Measurements from ENCODE around the gene CLCN3.

DNA sequence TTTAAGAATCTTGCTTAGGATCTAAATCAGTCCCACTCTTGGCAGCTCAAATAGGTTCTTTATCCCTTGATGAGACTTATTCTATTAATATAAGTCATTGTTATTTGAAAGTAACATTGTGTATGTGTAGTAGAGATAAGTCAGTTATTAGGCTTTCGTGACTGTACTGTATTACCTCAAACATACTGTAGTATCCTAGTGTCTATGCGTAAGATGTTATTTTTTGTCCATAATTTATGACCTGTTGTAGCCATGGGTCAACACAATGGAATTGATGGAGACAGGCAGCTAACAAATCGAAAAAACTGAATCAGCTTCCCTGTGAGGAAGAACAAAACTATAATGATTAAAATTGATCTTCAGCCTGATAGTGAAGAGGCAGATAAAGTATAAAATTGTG is 41.8 kb downstream of the CLCN3 start:
- TF ChIP-seq, protein P1, sequence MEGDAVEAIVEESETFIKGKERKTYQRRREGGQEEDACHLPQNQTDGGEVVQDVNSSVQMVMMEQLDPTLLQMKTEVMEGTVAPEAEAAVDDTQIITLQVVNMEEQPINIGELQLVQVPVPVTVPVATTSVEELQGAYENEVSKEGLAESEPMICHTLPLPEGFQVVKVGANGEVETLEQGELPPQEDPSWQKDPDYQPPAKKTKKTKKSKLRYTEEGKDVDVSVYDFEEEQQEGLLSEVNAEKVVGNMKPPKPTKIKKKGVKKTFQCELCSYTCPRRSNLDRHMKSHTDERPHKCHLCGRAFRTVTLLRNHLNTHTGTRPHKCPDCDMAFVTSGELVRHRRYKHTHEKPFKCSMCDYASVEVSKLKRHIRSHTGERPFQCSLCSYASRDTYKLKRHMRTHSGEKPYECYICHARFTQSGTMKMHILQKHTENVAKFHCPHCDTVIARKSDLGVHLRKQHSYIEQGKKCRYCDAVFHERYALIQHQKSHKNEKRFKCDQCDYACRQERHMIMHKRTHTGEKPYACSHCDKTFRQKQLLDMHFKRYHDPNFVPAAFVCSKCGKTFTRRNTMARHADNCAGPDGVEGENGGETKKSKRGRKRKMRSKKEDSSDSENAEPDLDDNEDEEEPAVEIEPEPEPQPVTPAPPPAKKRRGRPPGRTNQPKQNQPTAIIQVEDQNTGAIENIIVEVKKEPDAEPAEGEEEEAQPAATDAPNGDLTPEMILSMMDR (conservative IDR thresholded peaks at IDR 0.05; ENCODE audit: low read depth, low read length): no peak
- TF ChIP-seq MAZ (IDR thresholded peaks at IDR 0.05; ENCODE audit: borderline replicate concordance, low read depth, low read length): no peak
- no peak for TF ChIP-seq POLR2A (IDR thresholded peaks at IDR 0.05; ENCODE audit: low read depth, low read length)
- TF ChIP-seq, protein P2, sequence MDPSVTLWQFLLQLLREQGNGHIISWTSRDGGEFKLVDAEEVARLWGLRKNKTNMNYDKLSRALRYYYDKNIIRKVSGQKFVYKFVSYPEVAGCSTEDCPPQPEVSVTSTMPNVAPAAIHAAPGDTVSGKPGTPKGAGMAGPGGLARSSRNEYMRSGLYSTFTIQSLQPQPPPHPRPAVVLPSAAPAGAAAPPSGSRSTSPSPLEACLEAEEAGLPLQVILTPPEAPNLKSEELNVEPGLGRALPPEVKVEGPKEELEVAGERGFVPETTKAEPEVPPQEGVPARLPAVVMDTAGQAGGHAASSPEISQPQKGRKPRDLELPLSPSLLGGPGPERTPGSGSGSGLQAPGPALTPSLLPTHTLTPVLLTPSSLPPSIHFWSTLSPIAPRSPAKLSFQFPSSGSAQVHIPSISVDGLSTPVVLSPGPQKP (IDR thresholded peaks at IDR 0.05; ENCODE audit: borderline replicate concordance, low read depth, low read length): no peak
- no peak for TF ChIP-seq RAD21 (IDR thresholded peaks at IDR 0.05; ENCODE audit: low read length)
- TF ChIP-seq BHLHE40 (IDR thresholded peaks at IDR 0.05; ENCODE audit: low read depth, low read length): no peak
- no peak for TF ChIP-seq CEBPB (IDR thresholded peaks at IDR 0.05; ENCODE audit: low read depth, low read length)
- TF ChIP-seq RCOR1 (IDR thresholded peaks at IDR 0.05; ENCODE audit: insufficient replicate concordance, low read length): no peak
- no peak for TF ChIP-seq SMC3 (IDR thresholded peaks at IDR 0.05; ENCODE audit: low read depth, low read length)
- no peak for TF ChIP-seq FOS (IDR thresholded peaks at IDR 0.05; ENCODE audit: low read depth, low read length)
- no peak for TF ChIP-seq MXI1 (IDR thresholded peaks at IDR 0.05; ENCODE audit: borderline replicate concordance, low read depth, low read length)
